K562 (cell line): ENCODE data around the gene BTNL8.

ENCODE experiments used
- CEBPB ChIP-seq: fragments of 450-650 bp; IDR thresholded peaks from 2 replicates; pipeline ENCODE4 v1.6.1; 2016; ENCODE audit warnings: missing genetic modification characterization, missing compliant biosample characterization
- CTCF ChIP-seq, 3 experiments: IDR thresholded peaks in 2 of 3; conservative IDR thresholded peaks in 1 of 3; 2 replicates each; pipeline ENCODE4 v1.5.1; 2011 to 2012; ENCODE audit warnings: low read length in 3 of 3, mild to moderate bottlenecking in 3 of 3, control low read depth in 2 of 3, improper control_type of control experiment in 1 of 3, inconsistent platforms in 1 of 3, low read depth in 1 of 3, mixed read lengths in 1 of 3, moderate library complexity in 1 of 3; ENCODE audit not compliant: insufficient read depth in 2 of 3
- FOXA1 ChIP-seq: fragments of 450-650 bp; IDR thresholded peaks from 2 replicates; pipeline ENCODE4 v1.6.1; 2016; ENCODE audit warnings: mild to moderate bottlenecking, borderline replicate concordance
- KDM5B ChIP-seq: fragments of 200-600 bp; sonication (generic); IDR thresholded peaks from 2 replicates; pipeline ENCODE4 v1.6.1; 2012; ENCODE audit warnings: low read depth, mild to moderate bottlenecking, moderate library complexity, low read length, control low read depth, inconsistent platforms; ENCODE audit not compliant: insufficient replicate concordance
- MTF1 ChIP-seq: fragments of 250-450 bp; sonication (Bioruptor Pico); IDR thresholded peaks from 2 replicates; pipeline ENCODE4 v1.9.0; 2021; ENCODE audit warnings: moderate library complexity, mild to moderate bottlenecking, inconsistent platforms, borderline replicate concordance
- PHF21A ChIP-seq: fragments of 450-650 bp; IDR thresholded peaks from 2 replicates; pipeline ENCODE4 v1.6.1; 2017; ENCODE audit warnings: low read depth, borderline replicate concordance
- PHF8 ChIP-seq: fragments of 200-600 bp; sonication (generic); IDR thresholded peaks from 2 replicates; pipeline ENCODE4 v1.6.1; 2012; ENCODE audit warnings: mixed run types, mild to moderate bottlenecking, inconsistent platforms, low read length, moderate library complexity, borderline replicate concordance
- PURB ChIP-seq: sonication (generic); formaldehyde crosslinking; IDR thresholded peaks from 2 replicates; pipeline ENCODE4 v1.9.0; 2021; ENCODE audit warnings: low read depth, mild to moderate bottlenecking, missing genetic modification reagents
- SRF ChIP-seq, 2 experiments: fragments of 250-450, 450-650 bp in 1 of 2; sonication (Bioruptor Pico) in 1 of 2; sonication (generic) in 1 of 2; formaldehyde crosslinking; IDR thresholded peaks; 2 replicates each; pipeline versions ENCODE4 v1.5.0 to v1.5.1; 2020 to 2022; ENCODE audit warnings: mild to moderate bottlenecking in 1 of 2, missing genetic modification reagents in 1 of 2
- ZNF133 ChIP-seq: fragments of 250-450 bp; sonication (Bioruptor Pico); IDR thresholded peaks from 2 replicates; pipeline ENCODE4 v1.4.0; 2020; ENCODE audit warnings: mild to moderate bottlenecking

- TF ChIP-seq SRF (CRISPR knock-in tag; IDR thresholded peaks at IDR 0.05) (no peak), MTF1 (CRISPR knock-in tag) (no peak), PHF8 (no peak), ZNF133 (CRISPR knock-in tag) (no peak), PHF21A (no peak), CTCF (IDR thresholded peaks at IDR 0.05 in 2 of 3, conservative IDR thresholded peaks at IDR 0.05 in 1 of 3; ENCODE audit: insufficient read depth in 2 of 3, low read depth in 1 of 3, low read length in 3 of 3) (no peak), CEBPB (tag) (no peak), PURB (CRISPR knock-in tag) (no peak), FOXA1 (no peak), KDM5B (no peak)
Observed at GRCh38 chr5:180901319-180902009, 2.5 kb downstream of the BTNL8 start.
